Gastrocnemius medialis (tissue), 4 donors: ENCODE results near the gene LORICRIN. TPM values are rescaled to one million over a fixed set of nuclear protein-coding genes. Genes with fewer than 3 reads are reported as not detected.

ENCODE experiments used
- ATAC-seq, 2 donors: fragments of 150-250 bp; one replicate each; pipeline ENCODE4 v1.9.1; 2016
- DNase-seq, 2 donors: peaks; one replicate each; pipeline ENCODE4 v3.0.0-alpha.2; 2019
- H3K27ac ChIP-seq, 4 donors: fragments of 200-600 bp; sonication (generic); 1 replicate in 1 of 4; 2 replicates in 3 of 4; pipeline ENCODE4 v1.5.1; 2016 to 2018; ENCODE audit warnings: mild to moderate bottlenecking in 2 of 4, moderate library complexity in 1 of 4
- H3K27me3 ChIP-seq, 3 donors: fragments of 200-600 bp; sonication (generic) in 2 of 3; 1 replicate in 1 of 3; 2 replicates in 2 of 3; pipeline versions ENCODE4 v1.5.1 to v1.6.0; 2016 to 2019; ENCODE audit warnings: mild to moderate bottlenecking in 1 of 3, moderate library complexity in 1 of 3
- H3K36me3 ChIP-seq, 2 donors: fragments of 200-600 bp; sonication (generic) in 1 of 2; one replicate each; pipeline ENCODE4 v1.5.1; 2017 to 2018
- H3K4me1 ChIP-seq, 2 donors: fragments of 200-600 bp; sonication (generic) in 1 of 2; one replicate each; pipeline ENCODE4 v1.5.1; 2016 to 2017; ENCODE audit warnings: mild to moderate bottlenecking in 2 of 2
- H3K4me3 ChIP-seq, 4 donors: fragments of 200-600 bp; sonication (generic) in 3 of 4; 1 replicate in 1 of 4; 2 replicates in 3 of 4; pipeline ENCODE4 v1.5.1; 2016 to 2019; ENCODE audit warnings: mild to moderate bottlenecking in 2 of 4
- H3K9me3 ChIP-seq, 3 donors: fragments of 200-600 bp; sonication (generic) in 2 of 3; 1 replicate in 1 of 3; 2 replicates in 2 of 3; pipeline ENCODE4 v1.5.1; 2016 to 2019
- CTCF ChIP-seq, 5 experiments: fragments of 450-650 bp in 3 of 5; fragments of 200-600 bp in 2 of 5; sonication (generic) in 2 of 5; IDR thresholded peaks in 4 of 5; conservative IDR thresholded peaks in 1 of 5; 1 replicate in 4 of 5; 2 replicates in 1 of 5; pipeline ENCODE4 v1.5.1; 2016 to 2019; ENCODE audit warnings: antibody characterized with exemption in 5 of 5, mild to moderate bottlenecking in 3 of 5, moderate library complexity in 3 of 5
- POLR2A ChIP-seq, 2 donors: fragments of 450-650 bp; IDR thresholded peaks; one replicate each; pipeline ENCODE4 v1.6.1; 2017; ENCODE audit warnings: antibody characterized with exemption in 2 of 2, mild to moderate bottlenecking in 2 of 2, moderate library complexity in 2 of 2
- in situ Hi-C, 4 donors: fragments of 200-750 bp; cut with MboI; loops; one replicate each; pipeline versions ENCODE4 v1.15.0 to v1.8.0; 2017; ENCODE audit warnings: low sequenced_read_pairs in 4 of 4
- intact Hi-C: fragments of 100-400 bp; cut with DNase I; formaldehyde crosslinking; loops from one replicate; pipeline ENCODE4 v1.15.1; 2023; ENCODE audit warnings: low total_unique reads
- total RNA-seq, 4 donors: library from RNA; depleted of rRNA; stranded (reverse); fragments of >200 nt; gene quantifications; one replicate each; pipeline versions ENCODE4 v1.1.0 to v1.2.3, GENCODE V29; 2016

Gene LORICRIN
- total RNA-seq, 4 donors from 2014 or later: not detected

GRCh38 chr1:153231785-153232184 lies 27.7 kb upstream of the LORICRIN start:
- no peaks in the 10 kb centered on the region for H3K9me3 ChIP-seq
- H3K36me3 ChIP-seq: no peaks in the 10 kb centered on the region
- peak in 1 of 2 donors; percentile 31 for DNase-seq
- TF ChIP-seq CTCF (IDR thresholded peaks at IDR 0.05 in 4 of 5, conservative IDR thresholded peaks at IDR 0.05 in 1 of 5) (no peak), POLR2A (IDR thresholded peaks at IDR 0.05) (no peak)
- no peak overlapping the region for H3K27ac ChIP-seq
- peaks cover 0 to 6% (median 0%) of the 10 kb centered on the region in 3 donors for H3K27me3 ChIP-seq
- no peak for ATAC-seq
- in situ Hi-C loops (no loop called here), intact Hi-C loops (no loop called here)
- no peak overlapping the region for H3K4me3 ChIP-seq
- no peaks in the 10 kb centered on the region for H3K4me1 ChIP-seq

- Histone ChIP-seq H3K4me3 (no peak overlapping the region), H3K36me3 (no peaks in the 10 kb centered on the region), H3K9me3 (no peaks in the 10 kb centered on the region), H3K27ac (no peak overlapping the region), H3K27me3 (peaks cover 0 to 2% (median 0%) of the 10 kb centered on the region in 3 donors), H3K4me1 (no peaks in the 10 kb centered on the region)
- DNase-seq (no peak), ATAC-seq (no peak)
- TF ChIP-seq POLR2A (IDR thresholded peaks at IDR 0.05) (no peak), CTCF (IDR thresholded peaks at IDR 0.05 in 4 of 5, conservative IDR thresholded peaks at IDR 0.05 in 1 of 5) (no peak)
- in situ Hi-C loops (no loop called here), intact Hi-C loops (no loop called here)
Observed at GRCh38 chr1:153232553-153232952, 26.9 kb upstream of the LORICRIN start.

- Histone ChIP-seq H3K9me3 (no peaks in the 10 kb centered on the region), H3K4me3 (no peak overlapping the region), H3K4me1 (no peaks in the 10 kb centered on the region), H3K27ac (no peak overlapping the region), H3K27me3 (peaks cover 0 to 2% (median 0%) of the 10 kb centered on the region in 3 donors), H3K36me3 (no peaks in the 10 kb centered on the region)
- intact Hi-C loops: no loop called here
- no peak for DNase-seq
- no peak for ATAC-seq
- in situ Hi-C loops: no loop called here
- TF ChIP-seq CTCF (IDR thresholded peaks at IDR 0.05 in 4 of 5, conservative IDR thresholded peaks at IDR 0.05 in 1 of 5) (no peak), POLR2A (IDR thresholded peaks at IDR 0.05) (no peak)
Observed at GRCh38 chr1:153233448-153233847, 26.0 kb upstream of the LORICRIN start.

- no peak for DNase-seq
- Histone ChIP-seq H3K9me3 (no peaks in the 10 kb centered on the region), H3K4me3 (no peak overlapping the region), H3K4me1 (no peaks in the 10 kb centered on the region), H3K27me3 (no peaks in the 10 kb centered on the region), H3K36me3 (no peaks in the 10 kb centered on the region), H3K27ac (no peak overlapping the region)
- intact Hi-C loops (no loop called here), in situ Hi-C loops (no loop called here)
- no peak for TF ChIP-seq CTCF (IDR thresholded peaks at IDR 0.05 in 4 of 5, conservative IDR thresholded peaks at IDR 0.05 in 1 of 5)
- TF ChIP-seq POLR2A (IDR thresholded peaks at IDR 0.05): no peak
- no peak for ATAC-seq
Observed at GRCh38 chr1:153238527-153238926, 21.0 kb upstream of the LORICRIN start.

GRCh38 chr1:153242160-153242559 lies 17.3 kb upstream of the LORICRIN start:
- H3K27ac ChIP-seq: no peak overlapping the region
- ATAC-seq (no peak), DNase-seq (no peak)
- H3K27me3 ChIP-seq: no peaks in the 10 kb centered on the region
- no peaks in the 10 kb centered on the region for H3K9me3 ChIP-seq
- intact Hi-C loops (no loop called here), in situ Hi-C loops (no loop called here)
- H3K4me1 ChIP-seq: no peaks in the 10 kb centered on the region
- no peaks in the 10 kb centered on the region for H3K36me3 ChIP-seq
- no peak for TF ChIP-seq CTCF (IDR thresholded peaks at IDR 0.05 in 4 of 5, conservative IDR thresholded peaks at IDR 0.05 in 1 of 5)
- no peak for TF ChIP-seq POLR2A (IDR thresholded peaks at IDR 0.05)
- no peak overlapping the region for H3K4me3 ChIP-seq
